Activated CD4-positive, alpha-beta memory T cell treated with anti-CD3 and anti-CD28 coated beads for 36 hours (primary cell): Measurements from ENCODE around the gene SYNGR1. TPM values are rescaled to one million over a fixed set of nuclear protein-coding genes. Genes with fewer than 3 reads are reported as not detected.
"Not testable (repeated sequence)": the region's sequence is repeated elsewhere in the genome, so short reads cannot be mapped to it uniquely, and the experiment has no call there.

ENCODE experiments used
- CTCF ChIA-PET: fragments of 350-600 bp; sonication (Branson Sonifier 250); formaldehyde crosslinking; loops from one replicate; lab custom pipeline; 2021; ENCODE audit warnings: antibody characterized with exemption, inconsistent platforms; lab: Charles Lee
- POLR2A ChIA-PET: fragments of 350-600 bp; sonication (Branson Sonifier 250); formaldehyde crosslinking; loops from one replicate; lab custom pipeline; 2021; ENCODE audit warnings: antibody characterized with exemption; lab: Charles Lee
- DNase-seq: peaks from one replicate; pipeline ENCODE4 v3.0.0-alpha.2; 2020
- H3K27ac Mint-ChIP-seq: one replicate; pipeline ENCODE4 v1.8.0; 2021; ENCODE audit warnings: mixed read lengths
- H3K27me3 Mint-ChIP-seq: one replicate; pipeline ENCODE4 v1.8.0; 2021; ENCODE audit warnings: mixed read lengths
- H3K36me3 Mint-ChIP-seq: one replicate; pipeline ENCODE4 v1.8.0; 2021; ENCODE audit warnings: mixed read lengths
- H3K4me1 Mint-ChIP-seq: one replicate; pipeline ENCODE4 v1.8.0; 2021; ENCODE audit warnings: low read depth, mixed read lengths
- H3K4me3 Mint-ChIP-seq: one replicate; pipeline ENCODE4 v1.8.0; 2021; ENCODE audit warnings: mild to moderate bottlenecking, mixed read lengths
- H3K9me3 Mint-ChIP-seq: one replicate; pipeline ENCODE4 v1.8.0; 2021; ENCODE audit warnings: mixed read lengths
- intact Hi-C: fragments of 100-400 bp; cut with micrococcal nuclease; formaldehyde crosslinking; loops from one replicate; pipeline ENCODE4 v1.15.1; 2023
- total RNA-seq, 2 experiments: library from RNA; stranded (reverse); gene quantifications; one replicate each; pipeline ENCODE4 v1.2.3, GENCODE V29; 2021

SYNGR1 gene
- total RNA-seq, 2 experiments from 2014 or later = not detected

DNA sequence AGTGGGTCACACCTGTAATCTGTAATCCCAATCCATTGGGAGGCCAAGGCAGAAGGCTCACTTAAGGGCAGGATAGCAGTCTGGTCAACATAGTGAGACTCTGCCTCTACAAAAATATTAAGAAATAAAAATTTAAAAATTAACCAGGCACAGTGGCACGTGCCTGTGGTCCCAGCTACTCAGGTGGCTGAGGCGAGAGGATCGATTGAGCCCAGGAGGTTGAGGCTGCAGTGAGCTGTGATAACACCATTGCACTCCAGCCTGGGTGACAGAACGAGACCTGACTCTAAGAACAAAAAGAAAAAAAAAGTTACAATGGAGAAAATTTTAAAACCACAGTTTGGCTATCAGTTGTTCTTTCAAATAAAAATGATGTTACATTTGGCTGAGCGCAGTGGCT lies 13.4 kb upstream of the SYNGR1 start:
- POLR2A ChIA-PET = interaction anchor here (0.7 kb wide), 1 partner anchor 231 kb away, joined by 5 read pairs; no protein-coding TSS in a partner anchor
- Mint-ChIP-seq H3K4me1 (peaks cover 14% of the 10 kb centered on the region), H3K4me3 (no peak overlapping the region), H3K36me3 (no peaks in the 10 kb centered on the region), H3K9me3 (no peaks in the 10 kb centered on the region), H3K27me3 (peaks cover 2% of the 10 kb centered on the region), H3K27ac (no peak overlapping the region)
- intact Hi-C loops = no loop called here
- no peak for DNase-seq
- CTCF ChIA-PET = no interaction called here

- H3K4me3 Mint-ChIP-seq, H3K27ac Mint-ChIP-seq, intact Hi-C loops, H3K9me3 Mint-ChIP-seq, DNase-seq, H3K4me1 Mint-ChIP-seq, H3K27me3 Mint-ChIP-seq, H3K36me3 Mint-ChIP-seq, POLR2A ChIA-PET: not testable (repeated sequence)
- CTCF ChIA-PET = interaction anchor here (0.9 to 1.1 kb wide), 2 partner anchors 9 to 59 kb away, joined by 3 to 6 read pairs; partner anchors contain the start of gene TAB1
Observed at GRCh38 chr22:39339775-39340174, 10.0 kb upstream of the SYNGR1 start.

GRCh38 chr22:39341179-39341578 lies 8.6 kb upstream of the SYNGR1 start:
- no peaks in the 10 kb centered on the region for H3K9me3 Mint-ChIP-seq
- intact Hi-C loops = no loop called here
- peaks cover 4% of the 10 kb centered on the region for H3K4me1 Mint-ChIP-seq
- no peak overlapping the region for H3K4me3 Mint-ChIP-seq
- DNase-seq = no peak
- POLR2A ChIA-PET = no interaction called here
- CTCF ChIA-PET = no interaction called here
- no peak overlapping the region for H3K27ac Mint-ChIP-seq
- H3K27me3 Mint-ChIP-seq = peaks cover 8% of the 10 kb centered on the region
- H3K36me3 Mint-ChIP-seq = no peaks in the 10 kb centered on the region

DNA sequence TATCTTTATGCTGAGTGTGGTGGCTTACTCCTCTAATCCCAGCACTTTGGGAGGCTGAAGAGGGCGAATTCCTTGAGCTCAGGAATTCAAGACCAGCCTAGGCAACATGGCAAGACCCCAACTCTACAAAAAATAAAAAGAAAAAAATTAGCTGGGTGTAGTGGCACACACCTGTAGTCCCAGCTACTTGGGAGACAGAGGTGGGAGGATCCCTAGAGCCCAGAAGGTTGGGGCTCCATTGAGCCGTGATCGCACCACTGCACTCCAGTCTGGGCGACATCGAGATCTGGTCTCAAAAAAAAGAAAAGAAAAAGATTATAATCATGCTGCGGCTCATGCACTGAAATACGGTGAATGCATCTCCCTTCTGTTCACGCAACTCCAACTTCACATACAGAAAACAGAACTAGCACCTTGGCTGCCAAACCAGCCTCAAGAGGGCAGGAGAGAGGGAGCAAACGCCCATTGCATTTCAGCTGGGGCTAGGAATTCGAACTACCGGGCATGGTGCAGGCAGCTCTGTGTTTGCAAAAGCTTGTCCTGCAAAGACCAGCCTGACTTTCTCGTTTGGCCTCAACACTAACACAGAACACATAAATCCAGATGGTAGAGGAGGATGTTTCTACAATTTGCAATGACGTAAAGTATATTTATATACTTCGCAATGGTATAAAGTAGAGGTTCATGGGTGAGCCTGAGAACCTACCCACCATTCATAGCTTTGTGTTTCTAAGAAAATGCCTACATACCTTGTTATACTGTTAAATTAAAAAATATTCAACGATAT lies 6.3 kb upstream of the SYNGR1 start:
- Mint-ChIP-seq H3K27me3 (peaks cover 8% of the 10 kb centered on the region), H3K4me1 (peaks cover 4% of the 10 kb centered on the region), H3K27ac (no peak overlapping the region), H3K9me3 (no peaks in the 10 kb centered on the region), H3K36me3 (no peaks in the 10 kb centered on the region), H3K4me3 (no peak overlapping the region)
- DNase-seq = peak; percentile 67
- POLR2A ChIA-PET = interaction anchor here (0.9 to 2.0 kb wide), 2 partner anchors 11 to 24 kb away, joined by 3 to 6 read pairs; partner anchors contain the start of gene RPL3
- intact Hi-C loops = no loop called here
- CTCF ChIA-PET = interaction anchor here (0.6 to 2.6 kb wide), 14 partner anchors 9 to 693 kb away, joined by 3 to 25 read pairs (median 4); no protein-coding TSS in a partner anchor

- H3K4me3 Mint-ChIP-seq = no peak overlapping the region
- no peaks in the 10 kb centered on the region for H3K9me3 Mint-ChIP-seq
- H3K36me3 Mint-ChIP-seq = no peaks in the 10 kb centered on the region
- intact Hi-C loops = no loop called here
- ChIA-PET CTCF (interaction anchor here (0.6 to 2.6 kb wide), 13 partner anchors 9 to 692 kb away, joined by 3 to 25 read pairs (median 4); no protein-coding TSS in a partner anchor), POLR2A (interaction anchor here (0.9 to 2.0 kb wide), 2 partner anchors 10 to 24 kb away, joined by 3 to 6 read pairs; partner anchors contain the start of gene RPL3)
- no peak for DNase-seq
- peaks cover 5% of the 10 kb centered on the region for H3K4me1 Mint-ChIP-seq
- peaks cover 11% of the 10 kb centered on the region for H3K27me3 Mint-ChIP-seq
- H3K27ac Mint-ChIP-seq = no peak overlapping the region
Observed at GRCh38 chr22:39344046-39344390, 5.8 kb upstream of the SYNGR1 start.

- ChIA-PET CTCF (interaction anchor here (1.1 to 2.6 kb wide), 2 partner anchors 12 to 185 kb away, joined by 3 to 25 read pairs; no protein-coding TSS in a partner anchor), POLR2A (no interaction called here)
- Mint-ChIP-seq H3K27me3 (peaks cover 16% of the 10 kb centered on the region), H3K4me1 (peaks cover 9% of the 10 kb centered on the region), H3K4me3 (no peak overlapping the region), H3K27ac (no peak overlapping the region), H3K36me3 (no peaks in the 10 kb centered on the region), H3K9me3 (no peaks in the 10 kb centered on the region)
- intact Hi-C loops = no loop called here
- no peak for DNase-seq
Observed at GRCh38 chr22:39345231-39345630, 4.6 kb upstream of the SYNGR1 start.

- Mint-ChIP-seq H3K9me3 (no peaks in the 10 kb centered on the region), H3K4me3 (peak overlapping the region; percentile 48), H3K27ac (no peak overlapping the region), H3K4me1 (peaks cover 10% of the 10 kb centered on the region), H3K27me3 (peaks cover 25% of the 10 kb centered on the region), H3K36me3 (no peaks in the 10 kb centered on the region)
- ChIA-PET POLR2A (interaction anchor here (1.0 kb wide), 1 partner anchor 30 kb away, joined by 4 read pairs; the partner anchor contains the start of gene RPL3), CTCF (no interaction called here)
- no peak for DNase-seq
- intact Hi-C loops = no loop called here
Observed at GRCh38 chr22:39348909-39349505, 784 bp upstream of the SYNGR1 start.

DNA sequence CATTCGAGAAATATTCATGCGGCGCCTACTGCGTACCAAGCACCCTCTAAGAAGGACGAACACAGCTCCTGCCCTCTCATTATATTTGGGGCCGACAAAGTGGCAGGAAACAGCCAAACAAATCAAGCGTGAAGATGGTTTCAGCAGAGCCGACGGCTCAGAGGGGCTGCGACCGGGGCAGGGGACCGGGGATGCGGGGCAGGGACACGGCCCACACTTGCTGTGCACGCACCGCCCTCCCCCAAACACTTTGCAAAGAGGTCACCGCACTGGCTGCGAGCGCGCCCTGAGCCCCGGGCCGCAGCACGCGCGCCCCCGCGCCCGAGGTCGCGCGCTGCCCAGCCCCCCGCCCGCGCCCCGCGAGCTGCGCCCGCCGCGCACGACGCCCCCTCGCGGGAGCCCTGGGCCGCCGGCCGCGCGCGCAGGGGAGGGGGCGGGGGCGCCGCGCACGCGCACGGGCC lies 255 bp upstream of the SYNGR1 start:
- H3K4me1 Mint-ChIP-seq = peaks cover 10% of the 10 kb centered on the region
- peak overlapping the region; percentile 48 for H3K4me3 Mint-ChIP-seq
- peaks cover 23% of the 10 kb centered on the region for H3K27me3 Mint-ChIP-seq
- CTCF ChIA-PET = no interaction called here
- intact Hi-C loops = no loop called here
- H3K36me3 Mint-ChIP-seq = no peaks in the 10 kb centered on the region
- H3K9me3 Mint-ChIP-seq = no peaks in the 10 kb centered on the region
- no peak overlapping the region for H3K27ac Mint-ChIP-seq
- POLR2A ChIA-PET = interaction anchor here (1.0 kb wide), 1 partner anchor 30 kb away, joined by 4 read pairs; the partner anchor contains the start of gene RPL3
- DNase-seq = peak; percentile 16

GRCh38 chr22:39350757-39351688 lies 1.2 kb downstream of the SYNGR1 start:
- ChIA-PET POLR2A (no interaction called here), CTCF (interaction anchor here (2.4 kb wide), 1 partner anchor 8 kb away, joined by 10 read pairs; no protein-coding TSS in a partner anchor)
- Mint-ChIP-seq H3K4me1 (peaks cover 10% of the 10 kb centered on the region), H3K9me3 (no peaks in the 10 kb centered on the region), H3K27me3 (peaks cover 22% of the 10 kb centered on the region), H3K4me3 (peak overlapping the region; percentile 53), H3K36me3 (no peaks in the 10 kb centered on the region), H3K27ac (no peak overlapping the region)
- intact Hi-C loops = no loop called here
- DNase-seq = no peak

DNA sequence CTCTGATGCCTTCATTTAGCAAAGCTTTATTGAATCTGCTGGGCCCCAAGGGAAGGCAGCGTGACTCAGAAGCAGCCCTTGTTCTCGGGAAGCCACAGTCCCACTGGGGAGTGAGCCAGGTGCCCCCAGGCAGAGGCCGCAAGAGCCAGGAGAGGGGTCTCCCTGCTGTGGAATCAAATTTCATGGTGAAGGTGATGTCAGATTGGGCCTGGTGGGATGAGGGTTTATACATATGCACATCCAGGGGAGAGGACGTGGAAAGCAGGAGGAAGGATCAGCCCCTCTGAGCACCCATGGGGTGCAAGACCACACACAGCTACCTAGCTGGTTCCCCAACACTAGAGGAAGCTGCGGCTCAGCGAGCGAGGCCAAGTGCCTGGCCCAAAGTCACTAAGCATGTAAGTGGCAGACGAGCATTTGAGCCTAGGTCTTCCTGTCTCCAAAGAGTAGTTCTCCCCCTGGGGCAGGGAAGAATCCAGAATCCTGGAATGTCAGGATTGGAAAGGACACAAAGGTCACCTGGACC lies 2.0 kb downstream of the SYNGR1 start:
- POLR2A ChIA-PET = no interaction called here
- no peak for DNase-seq
- Mint-ChIP-seq H3K4me1 (peaks cover 10% of the 10 kb centered on the region), H3K36me3 (no peaks in the 10 kb centered on the region), H3K4me3 (no peak overlapping the region), H3K27ac (no peak overlapping the region), H3K27me3 (peaks cover 22% of the 10 kb centered on the region), H3K9me3 (no peaks in the 10 kb centered on the region)
- CTCF ChIA-PET = interaction anchor here (2.4 kb wide), 1 partner anchor 9 kb away, joined by 10 read pairs; no protein-coding TSS in a partner anchor
- intact Hi-C loops = no loop called here

- Mint-ChIP-seq H3K36me3 (no peaks in the 10 kb centered on the region), H3K4me3 (no peak overlapping the region), H3K27me3 (peaks cover 22% of the 10 kb centered on the region), H3K9me3 (no peaks in the 10 kb centered on the region), H3K4me1 (peaks cover 10% of the 10 kb centered on the region), H3K27ac (no peak overlapping the region)
- no peak for DNase-seq
- ChIA-PET POLR2A (no interaction called here), CTCF (interaction anchor here (2.4 kb wide), 1 partner anchor 9 kb away, joined by 10 read pairs; no protein-coding TSS in a partner anchor)
- intact Hi-C loops = no loop called here
Observed at GRCh38 chr22:39352306-39352891, 2.6 kb downstream of the SYNGR1 start.
